ACC112 (cell line): Measurements from ENCODE around the gene TDG.
A peak's percentile ranks its signal among the peaks of the same experiment; 100 is the strongest.
"Not testable (repeated sequence)": the region's sequence is repeated elsewhere in the genome, so short reads cannot be mapped to it uniquely, and the experiment has no call there.

Source experiments
- H2AFZ ChIP-seq: fragments of 200-600 bp; sonication (generic); one replicate; pipeline ENCODE4 v1.6.0; 2017; ENCODE audit warnings: antibody characterized with exemption, low read length; ENCODE audit not compliant: unreplicated experiment
- H3K27ac ChIP-seq: fragments of 200-600 bp; sonication (generic); 2 replicates; pipeline ENCODE4 v1.5.1; 2014; ENCODE audit warnings: low read depth, mild to moderate bottlenecking, antibody characterized with exemption, low read length, moderate library complexity
- H3K27me3 ChIP-seq: fragments of 200-600 bp; sonication (generic); 2 replicates; pipeline ENCODE4 v1.6.1; 2014; ENCODE audit warnings: mild to moderate bottlenecking, antibody characterized with exemption, low read length, moderate library complexity, mixed read lengths; ENCODE audit not compliant: insufficient read depth
- H3K36me3 ChIP-seq: fragments of 200-600 bp; sonication (generic); 2 replicates; pipeline ENCODE4 v1.6.1; 2016; ENCODE audit warnings: mild to moderate bottlenecking, antibody characterized with exemption, low read length, moderate library complexity, mixed read lengths; ENCODE audit not compliant: insufficient read depth
- H3K4me1 ChIP-seq: fragments of 200-600 bp; sonication (generic); one replicate; pipeline ENCODE4 v1.6.1; 2016; ENCODE audit warnings: low read length, mixed read lengths; ENCODE audit not compliant: insufficient read depth, unreplicated experiment, control insufficient read depth
- H3K4me3 ChIP-seq: fragments of 200-600 bp; sonication (generic); 2 replicates; pipeline ENCODE4 v1.5.1; 2014; ENCODE audit warnings: mild to moderate bottlenecking, low read depth, low read length
- H3K79me2 ChIP-seq: fragments of 200-600 bp; sonication (generic); one replicate; pipeline ENCODE4 v1.6.0; 2016; ENCODE audit warnings: low read length; ENCODE audit not compliant: control insufficient read depth, unreplicated experiment, insufficient read depth

The TDG gene

GRCh38 chr12:103997286-103997900, 31.7 kb downstream of the TDG start:
- no peak overlapping the region for H3K4me3 ChIP-seq
- H3K27me3 ChIP-seq = no peaks in the 10 kb centered on the region
- no peak overlapping the region for H3K27ac ChIP-seq
- H3K79me2 ChIP-seq = no peaks in the 10 kb centered on the region
- no peaks in the 10 kb centered on the region for H3K36me3 ChIP-seq
- H2AFZ ChIP-seq = no peak overlapping the region
- H3K4me1 ChIP-seq = no peaks in the 10 kb centered on the region

GRCh38 chr12:103998976-103999375, 33.3 kb downstream of the TDG start:
- Histone ChIP-seq H3K27ac (no peak overlapping the region), H3K4me3 (no peak overlapping the region), H3K4me1 (no peaks in the 10 kb centered on the region), H3K79me2 (no peaks in the 10 kb centered on the region), H2AFZ (no peak overlapping the region), H3K36me3 (no peaks in the 10 kb centered on the region), H3K27me3 (no peaks in the 10 kb centered on the region)

GRCh38 chr12:104000807-104001434, 35.2 kb downstream of the TDG start:
- H3K79me2 ChIP-seq = no peaks in the 10 kb centered on the region
- no peak overlapping the region for H3K4me3 ChIP-seq
- H2AFZ ChIP-seq = no peak overlapping the region
- no peaks in the 10 kb centered on the region for H3K27me3 ChIP-seq
- no peaks in the 10 kb centered on the region for H3K36me3 ChIP-seq
- no peak overlapping the region for H3K27ac ChIP-seq
- no peaks in the 10 kb centered on the region for H3K4me1 ChIP-seq

- Histone ChIP-seq H3K27me3 (no peaks in the 10 kb centered on the region), H3K36me3 (no peaks in the 10 kb centered on the region), H2AFZ (no peak overlapping the region), H3K27ac (no peak overlapping the region), H3K79me2 (no peaks in the 10 kb centered on the region), H3K4me3 (no peak overlapping the region), H3K4me1 (peaks cover 13% of the 10 kb centered on the region)
These were observed 37.0 kb downstream of the TDG start for GRCh38 chr12:104002686-104003085.

- Histone ChIP-seq H3K27ac (no peak overlapping the region), H3K27me3 (no peaks in the 10 kb centered on the region), H3K4me1 (peaks cover 13% of the 10 kb centered on the region), H3K4me3 (no peak overlapping the region), H2AFZ (no peak overlapping the region), H3K79me2 (no peaks in the 10 kb centered on the region), H3K36me3 (no peaks in the 10 kb centered on the region)
These were observed 37.9 kb downstream of the TDG start for GRCh38 chr12:104003596-104003995.

- no peaks in the 10 kb centered on the region for H3K79me2 ChIP-seq
- H3K27ac ChIP-seq = peak overlapping the region; percentile 63
- peak overlapping the region; percentile 2; the same call in 1 of the 2 replicates for H3K4me3 ChIP-seq
- no peaks in the 10 kb centered on the region for H3K27me3 ChIP-seq
- no peak overlapping the region for H2AFZ ChIP-seq
- no peaks in the 10 kb centered on the region for H3K36me3 ChIP-seq
- peaks cover 29% of the 10 kb centered on the region for H3K4me1 ChIP-seq
These were observed 41.3 kb downstream of the TDG start for GRCh38 chr12:104006929-104007328.

- Histone ChIP-seq H2AFZ (no peak overlapping the region), H3K27ac (no peak overlapping the region), H3K4me1 (peaks cover 29% of the 10 kb centered on the region), H3K36me3 (0 out of 2 replicates have a peak, but pooled peaks cover 4% of the 10 kb centered on the region), H3K27me3 (no peaks in the 10 kb centered on the region), H3K4me3 (no peak overlapping the region), H3K79me2 (no peaks in the 10 kb centered on the region)
These were observed 44.4 kb downstream of the TDG start for GRCh38 chr12:104010121-104010520.

GRCh38 chr12:104010606-104011169, 45.0 kb downstream of the TDG start:
- H3K27me3 ChIP-seq = no peaks in the 10 kb centered on the region
- peak overlapping the region; percentile 71 for H3K27ac ChIP-seq
- H3K4me1 ChIP-seq = peaks cover 29% of the 10 kb centered on the region
- peak overlapping the region; percentile 40 for H3K4me3 ChIP-seq
- no peaks in the 10 kb centered on the region for H3K79me2 ChIP-seq
- H2AFZ ChIP-seq = peak overlapping the region; percentile 55
- 0 out of 2 replicates have a peak, but pooled peaks cover 4% of the 10 kb centered on the region for H3K36me3 ChIP-seq

GRCh38 chr12:104011253-104011652, 45.6 kb downstream of the TDG start:
- peak overlapping the region; percentile 40 for H3K4me3 ChIP-seq
- H3K79me2 ChIP-seq = no peaks in the 10 kb centered on the region
- no peaks in the 10 kb centered on the region for H3K27me3 ChIP-seq
- H3K36me3 ChIP-seq = 0 out of 2 replicates have a peak, but pooled peaks cover 4% of the 10 kb centered on the region
- H3K27ac ChIP-seq = peak overlapping the region; percentile 71
- H3K4me1 ChIP-seq = peaks cover 29% of the 10 kb centered on the region
- peak overlapping the region; percentile 55 for H2AFZ ChIP-seq

GRCh38 chr12:104012331-104012730, 46.7 kb downstream of the TDG start:
- Histone ChIP-seq H3K4me1 (peaks cover 20% of the 10 kb centered on the region), H3K79me2 (no peaks in the 10 kb centered on the region), H3K27me3 (no peaks in the 10 kb centered on the region), H3K4me3 (no peak overlapping the region), H3K27ac (no peak overlapping the region), H3K36me3 (0 out of 2 replicates have a peak, but pooled peaks cover 4% of the 10 kb centered on the region), H2AFZ (no peak overlapping the region)

- not testable (repeated sequence) for H3K4me1 ChIP-seq, H3K79me2 ChIP-seq, H3K4me3 ChIP-seq, H2AFZ ChIP-seq, H3K36me3 ChIP-seq, H3K27ac ChIP-seq, H3K27me3 ChIP-seq
These were observed 56.2 kb downstream of the TDG start for GRCh38 chr12:104021862-104022261.
